NT2/D1 (cell line): Measurements from ENCODE around the gene GZF1.

Experiments used
- SUZ12 ChIP-seq: IDR thresholded peaks from 2 replicates; pipeline ENCODE4 v1.6.1; 2011; ENCODE audit not compliant: insufficient read length, insufficient read depth; ENCODE audit errors: extremely low read depth
- YY1 ChIP-seq: IDR thresholded peaks from 2 replicates; pipeline ENCODE4 v1.6.1; 2011; ENCODE audit not compliant: insufficient read length, insufficient read depth

DNA sequence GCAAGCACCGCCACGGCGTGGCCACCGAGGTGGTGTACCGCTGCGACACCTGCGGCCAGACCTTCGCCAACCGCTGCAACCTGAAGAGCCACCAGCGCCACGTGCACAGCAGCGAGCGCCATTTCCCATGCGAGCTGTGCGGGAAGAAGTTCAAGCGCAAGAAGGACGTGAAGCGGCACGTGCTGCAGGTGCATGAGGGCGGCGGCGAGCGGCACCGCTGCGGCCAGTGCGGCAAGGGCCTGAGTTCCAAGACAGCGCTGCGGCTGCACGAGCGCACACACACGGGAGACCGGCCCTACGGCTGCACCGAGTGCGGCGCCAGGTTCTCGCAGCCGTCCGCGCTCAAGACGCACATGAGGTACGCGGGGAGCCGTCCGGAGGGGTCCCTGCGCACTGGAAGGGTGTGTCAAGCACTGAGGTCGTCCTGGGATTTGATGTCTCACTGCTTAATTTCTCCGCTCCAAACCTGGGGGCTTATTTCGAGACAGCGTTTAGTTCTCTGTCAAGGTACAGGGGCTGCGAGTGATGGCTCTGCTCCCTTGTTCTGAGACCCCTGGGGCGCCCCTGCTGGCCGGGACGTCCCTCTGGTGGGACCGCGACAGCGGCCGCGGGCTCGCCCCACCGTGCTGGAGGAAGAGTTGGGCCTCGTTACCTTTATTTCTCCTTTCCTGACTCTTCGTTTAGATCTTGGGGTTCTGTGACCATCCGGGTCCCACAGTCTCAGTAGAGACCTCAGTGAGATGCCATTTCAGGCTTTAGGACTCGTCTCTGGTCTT lies 3.6 kb downstream of the GZF1 start:
- TF ChIP-seq YY1 (no peak), SUZ12 (no peak)
